Neuron (in vitro differentiated cells): ENCODE measurements around the gene PON2.
"Not testable (repeated sequence)": the region's sequence is repeated elsewhere in the genome, so short reads cannot be mapped to it uniquely, and the experiment has no call there.

Source experiments
- H2AFZ ChIP-seq: one replicate; pipeline ENCODE4 v1.6.1; 2013; ENCODE audit warnings: low read depth, mild to moderate bottlenecking, inconsistent platforms, low read length, moderate library complexity
- H3K27me3 ChIP-seq: one replicate; pipeline ENCODE4 v1.6.1; 2013; ENCODE audit warnings: low read length; ENCODE audit not compliant: insufficient read depth
- H3K36me3 ChIP-seq: one replicate; pipeline ENCODE4 v1.6.1; 2013; ENCODE audit warnings: low read length; ENCODE audit not compliant: insufficient read depth
- H3K4me1 ChIP-seq: one replicate; pipeline ENCODE4 v1.6.1; 2013; ENCODE audit warnings: low read length; ENCODE audit not compliant: insufficient read depth
- H3K4me3 ChIP-seq: 2 replicates; pipeline ENCODE4 v1.5.1; 2013; ENCODE audit warnings: mild to moderate bottlenecking, low read length, moderate library complexity
- H3K9me3 ChIP-seq: one replicate; pipeline ENCODE4 v1.6.1; 2013; ENCODE audit warnings: low read length

Gene PON2

GRCh38 chr7:95379457-95379856, 55.4 kb downstream of the PON2 start:
- H3K9me3 ChIP-seq, H3K4me3 ChIP-seq, H3K36me3 ChIP-seq, H2AFZ ChIP-seq, H3K4me1 ChIP-seq, H3K27me3 ChIP-seq: not testable (repeated sequence)

- no peaks in the 10 kb centered on the region for H3K36me3 ChIP-seq
- no peak overlapping the region for H2AFZ ChIP-seq
- peaks cover 4% of the 10 kb centered on the region for H3K4me1 ChIP-seq
- peaks cover 16% of the 10 kb centered on the region for H3K9me3 ChIP-seq
- H3K4me3 ChIP-seq: no peak overlapping the region
- no peaks in the 10 kb centered on the region for H3K27me3 ChIP-seq
These were observed 58.0 kb downstream of the PON2 start for GRCh38 chr7:95376632-95377400.

DNA sequence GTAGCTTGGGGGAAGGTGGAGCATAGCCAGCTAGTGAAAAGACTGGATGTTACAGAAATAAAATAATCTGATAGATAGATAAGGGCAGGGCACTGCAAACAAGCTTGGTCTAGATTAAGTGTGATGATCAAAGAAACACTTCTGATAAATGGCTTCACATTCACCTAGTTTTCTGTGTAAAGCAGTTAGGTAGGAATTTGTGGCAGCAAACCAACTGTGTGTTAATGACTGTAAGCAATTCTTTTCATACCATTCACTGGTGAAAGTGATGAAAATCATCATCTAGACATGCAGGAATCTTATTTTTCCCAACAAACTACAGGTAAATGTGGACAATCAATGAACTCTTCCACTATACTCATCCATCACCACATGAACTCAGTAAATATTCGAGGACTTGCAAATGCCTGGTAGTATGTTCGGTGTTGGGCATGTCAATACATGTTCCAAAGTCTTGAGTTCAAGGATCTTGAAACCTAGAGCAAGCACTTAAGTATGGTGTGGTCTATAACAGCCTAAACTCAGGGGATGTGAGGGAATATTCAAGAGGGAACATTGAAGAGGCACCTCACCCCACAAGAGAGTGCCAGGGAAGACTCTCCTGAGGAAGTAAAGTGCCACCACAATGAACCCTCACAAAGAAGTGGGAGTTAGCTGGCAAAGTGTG, 59.1 kb downstream of the PON2 start:
- Histone ChIP-seq H3K9me3 (peaks cover 16% of the 10 kb centered on the region), H2AFZ (no peak overlapping the region), H3K36me3 (no peaks in the 10 kb centered on the region)

GRCh38 chr7:95373323-95373722, 61.5 kb downstream of the PON2 start:
- H3K9me3 ChIP-seq: peaks cover 16% of the 10 kb centered on the region
- H2AFZ ChIP-seq: no peak overlapping the region
- H3K4me1 ChIP-seq: peaks cover 4% of the 10 kb centered on the region
- no peaks in the 10 kb centered on the region for H3K36me3 ChIP-seq
- H3K4me3 ChIP-seq: no peak overlapping the region
- H3K27me3 ChIP-seq: no peaks in the 10 kb centered on the region

More for the DNA sequence above, 59.1 kb downstream of the PON2 start:
- no peak overlapping the region for H3K4me3 ChIP-seq
- H3K4me1 ChIP-seq: peaks cover 4% of the 10 kb centered on the region
- no peaks in the 10 kb centered on the region for H3K27me3 ChIP-seq

- H2AFZ ChIP-seq: no peak overlapping the region
- H3K4me3 ChIP-seq: no peak overlapping the region
- no peaks in the 10 kb centered on the region for H3K27me3 ChIP-seq
- peaks cover 2% of the 10 kb centered on the region for H3K9me3 ChIP-seq
- H3K4me1 ChIP-seq: no peaks in the 10 kb centered on the region
- H3K36me3 ChIP-seq: no peaks in the 10 kb centered on the region
These were observed 66.6 kb downstream of the PON2 start for GRCh38 chr7:95368235-95368634.

- Histone ChIP-seq H3K4me3 (no peak overlapping the region), H3K36me3 (no peaks in the 10 kb centered on the region), H2AFZ (no peak overlapping the region), H3K27me3 (no peaks in the 10 kb centered on the region), H3K4me1 (no peaks in the 10 kb centered on the region), H3K9me3 (no peaks in the 10 kb centered on the region)
These were observed 67.2 kb downstream of the PON2 start for GRCh38 chr7:95367606-95368005.

DNA sequence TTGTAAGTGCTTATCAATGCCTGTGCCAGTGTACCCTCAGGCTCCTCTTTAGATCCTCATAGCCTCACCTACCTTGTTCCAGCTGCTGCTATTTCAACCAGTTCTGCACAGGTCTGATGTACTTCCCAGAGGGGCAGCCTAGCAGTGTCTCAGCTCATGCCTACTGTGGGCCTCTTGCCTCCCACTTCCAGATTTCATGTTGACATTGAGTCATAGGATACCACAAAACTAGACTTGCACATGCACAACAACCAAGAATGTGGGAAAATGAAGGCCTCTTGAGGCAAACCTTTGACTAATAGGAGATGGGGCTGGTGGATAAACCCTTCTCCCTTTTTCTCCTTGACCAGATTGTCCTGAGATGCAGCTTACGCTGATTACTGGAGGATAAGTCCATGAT, 69.7 kb downstream of the PON2 start:
- Histone ChIP-seq H3K4me1 (no peaks in the 10 kb centered on the region), H3K4me3 (no peak overlapping the region), H3K27me3 (no peaks in the 10 kb centered on the region), H2AFZ (no peak overlapping the region), H3K9me3 (no peaks in the 10 kb centered on the region), H3K36me3 (no peaks in the 10 kb centered on the region)

DNA sequence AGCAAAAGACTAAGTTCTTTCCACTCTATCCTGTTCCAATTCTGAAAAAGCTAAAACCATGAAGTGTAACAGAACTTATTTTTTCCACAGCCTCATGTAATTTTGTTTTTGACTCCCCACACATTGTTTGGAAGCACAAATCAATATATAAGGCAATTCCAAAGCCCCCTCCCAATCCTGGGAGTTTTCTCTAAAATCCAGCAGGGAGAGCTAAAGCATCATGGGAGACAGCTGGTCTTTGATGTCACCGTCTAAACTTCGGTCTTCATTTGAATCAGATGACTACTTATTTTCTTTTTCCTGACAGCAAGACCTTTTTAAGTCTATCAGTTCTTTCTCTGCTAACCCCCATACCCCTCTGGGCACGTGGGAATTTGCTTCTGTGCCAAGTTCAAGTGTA, 77.2 kb downstream of the PON2 start:
- Histone ChIP-seq H3K27me3 (no peaks in the 10 kb centered on the region), H3K4me3 (no peak overlapping the region)

More for the DNA sequence above, 77.2 kb downstream of the PON2 start:
- H3K4me1 ChIP-seq: peaks cover 3% of the 10 kb centered on the region
- peaks cover 4% of the 10 kb centered on the region for H3K9me3 ChIP-seq
- no peaks in the 10 kb centered on the region for H3K36me3 ChIP-seq
- H2AFZ ChIP-seq: peak overlapping the region; percentile 16
